HG02623 (cell line): ENCODE results near the gene SLC28A1.
"Not testable (repeated sequence)": the region's sequence is repeated elsewhere in the genome, so short reads cannot be mapped to it uniquely, and the experiment has no call there.

Source experiments
- ATAC-seq: cut with Tn5 transposase; IDR thresholded peaks from one replicate; pipeline ENCODE4 v1.9.1; 2021; ENCODE audit warnings: moderate library complexity; ENCODE audit not compliant: unreplicated experiment

Gene SLC28A1

DNA sequence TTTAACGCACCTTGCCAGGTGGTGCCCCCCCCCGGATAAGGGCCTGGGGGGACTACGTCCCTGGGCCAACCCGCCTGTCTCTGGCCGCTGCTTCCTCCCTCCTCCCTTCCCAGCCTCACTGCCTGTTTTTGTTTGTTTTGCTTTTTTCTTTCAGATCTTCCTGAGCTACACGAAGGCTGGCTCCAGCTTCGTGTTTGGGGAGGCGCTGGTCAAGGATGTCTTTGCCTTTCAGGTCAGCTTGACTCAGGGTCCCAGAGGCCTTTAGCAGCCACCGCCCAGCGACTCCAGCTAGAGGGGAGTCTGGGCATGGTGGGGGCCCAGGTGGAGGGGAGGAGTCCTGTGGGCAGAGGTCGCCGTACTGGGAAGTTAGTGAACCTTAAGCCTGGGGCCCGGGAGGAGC, 24.1 kb downstream of the SLC28A1 start:
- ATAC-seq = no peak

DNA sequence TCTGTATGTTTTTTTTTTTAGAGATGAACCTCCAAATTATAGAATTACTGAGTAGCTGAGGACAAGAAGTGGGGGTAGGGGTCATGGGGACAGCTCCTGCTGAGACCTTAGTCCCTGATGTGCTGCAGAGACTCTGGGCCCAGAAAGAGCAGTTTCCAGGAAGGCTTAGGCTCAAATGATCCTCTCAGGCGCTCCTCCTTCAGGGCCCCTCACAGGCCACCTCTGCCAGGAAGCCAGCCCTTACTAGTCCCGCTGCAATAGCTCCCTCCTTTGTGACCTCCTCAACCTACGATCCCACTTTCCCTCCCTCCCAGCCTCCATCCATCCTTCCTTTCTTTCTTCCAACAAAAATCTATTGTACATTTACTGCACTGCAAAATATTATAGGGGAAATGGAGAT, 24.6 kb downstream of the SLC28A1 start:
- ATAC-seq = no peak

GRCh38 chr15:84909782-84910181, 25.3 kb downstream of the SLC28A1 start:
- ATAC-seq = no peak

- ATAC-seq = no peak
These were observed 26.6 kb downstream of the SLC28A1 start for GRCh38 chr15:84910928-84911623.

GRCh38 chr15:84911879-84912660, 27.6 kb downstream of the SLC28A1 start:
- ATAC-seq = no peak

- ATAC-seq = no peak
These were observed 28.9 kb downstream of the SLC28A1 start for GRCh38 chr15:84913360-84913723.

DNA sequence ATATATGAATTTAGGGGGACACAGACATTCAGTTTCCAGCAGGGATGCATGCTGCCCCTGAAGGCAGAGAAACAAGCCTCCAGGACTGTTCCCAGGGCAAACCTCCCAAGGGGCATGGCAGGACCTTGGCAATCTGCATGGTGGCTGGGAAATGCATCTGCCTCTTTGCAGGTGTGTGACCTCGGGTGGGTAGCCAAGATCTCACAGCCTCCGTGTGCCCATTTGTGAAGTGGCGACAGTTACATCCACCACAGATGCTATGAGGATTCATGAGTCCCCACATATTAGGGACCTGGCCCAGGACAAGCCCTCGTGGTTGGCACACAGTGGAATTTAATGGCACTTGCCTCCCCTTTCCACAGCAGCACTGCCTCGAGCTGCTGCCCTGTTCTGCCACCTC, 29.9 kb downstream of the SLC28A1 start:
- ATAC-seq = no peak

DNA sequence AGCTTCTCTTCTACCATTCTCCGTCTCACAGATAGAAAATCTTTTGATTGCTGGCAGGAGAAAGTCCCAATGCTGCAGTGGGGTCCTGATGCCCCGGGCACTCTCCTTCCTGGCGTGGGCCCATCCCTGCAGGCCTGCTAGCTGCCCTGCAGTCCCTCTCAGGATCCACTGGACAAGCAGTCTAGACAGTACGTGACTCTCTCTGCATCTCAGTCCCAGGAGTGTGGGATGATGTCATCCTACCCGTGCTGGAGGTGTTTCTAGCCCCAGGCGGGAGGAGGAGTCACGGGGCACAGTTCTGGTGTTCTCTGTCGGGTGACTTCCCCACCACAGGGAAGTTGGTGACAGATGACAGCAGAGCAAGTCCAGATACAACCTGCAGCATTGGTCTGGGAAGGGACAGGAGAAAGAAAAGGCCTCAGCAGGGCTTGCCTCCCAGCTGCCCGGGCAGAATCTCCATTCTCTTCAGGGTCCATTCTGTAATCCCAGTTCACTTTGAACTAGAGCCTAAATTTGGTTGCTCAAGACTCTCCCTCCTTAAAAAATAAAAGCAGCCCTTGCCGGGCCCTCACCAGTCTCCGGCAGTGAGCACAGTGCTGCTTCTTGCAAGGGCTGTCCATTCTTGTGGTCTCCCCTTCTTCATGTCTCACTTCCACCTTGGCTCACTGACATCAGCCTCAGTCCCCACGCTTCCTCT, 30.6 kb downstream of the SLC28A1 start:
- peak; percentile 94 for ATAC-seq

- ATAC-seq = no peak
These were observed 31.1 kb downstream of the SLC28A1 start for GRCh38 chr15:84915606-84915958.

DNA sequence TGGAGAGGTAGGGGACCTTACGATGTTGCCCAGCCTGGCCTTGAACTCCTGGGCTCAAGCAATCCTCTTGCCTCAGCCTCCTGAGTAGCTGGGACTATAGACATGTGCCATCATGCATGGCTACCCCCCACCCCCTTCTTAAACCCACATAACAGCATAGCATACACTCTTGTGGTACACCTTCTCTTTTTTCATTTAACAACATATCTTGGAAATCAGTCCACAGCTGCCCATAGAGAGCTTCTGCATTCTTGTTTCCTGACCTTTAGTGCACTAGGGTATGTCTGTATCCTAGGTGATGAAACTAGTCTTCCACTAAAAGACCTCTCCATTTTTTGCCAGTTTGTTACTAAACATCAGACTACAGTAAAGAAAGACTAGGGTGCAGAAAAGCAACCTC, 33.0 kb downstream of the SLC28A1 start:
- ATAC-seq = no peak

DNA sequence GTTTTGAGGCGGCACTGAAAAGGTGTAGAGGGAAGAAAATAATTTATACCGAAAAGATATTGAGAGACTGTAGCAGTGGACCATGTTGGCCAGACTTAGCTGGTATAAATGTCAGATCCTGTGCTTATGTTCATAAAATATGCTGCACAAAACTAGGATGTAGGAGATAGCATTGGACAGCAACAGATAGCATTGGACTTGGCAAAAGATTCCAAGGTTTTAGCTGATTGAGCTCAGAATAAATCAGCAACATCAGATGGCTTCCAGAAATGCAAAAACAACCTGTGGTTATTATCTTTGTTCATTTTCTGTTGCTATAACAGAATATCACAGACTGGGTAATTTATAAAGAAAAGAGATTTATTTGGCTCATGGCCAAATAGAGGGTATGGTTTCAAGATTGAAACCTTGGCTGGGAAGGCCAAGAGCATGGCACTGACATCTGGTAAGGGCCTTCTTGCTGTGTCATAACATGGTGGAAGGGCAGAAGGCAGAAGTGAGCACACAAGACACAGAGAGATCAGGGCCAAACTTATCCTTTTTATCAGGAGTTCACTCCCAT, 34.7 kb downstream of the SLC28A1 start:
- ATAC-seq = no peak

GRCh38 chr15:84921121-84921520, 36.7 kb downstream of the SLC28A1 start:
- no peak for ATAC-seq

DNA sequence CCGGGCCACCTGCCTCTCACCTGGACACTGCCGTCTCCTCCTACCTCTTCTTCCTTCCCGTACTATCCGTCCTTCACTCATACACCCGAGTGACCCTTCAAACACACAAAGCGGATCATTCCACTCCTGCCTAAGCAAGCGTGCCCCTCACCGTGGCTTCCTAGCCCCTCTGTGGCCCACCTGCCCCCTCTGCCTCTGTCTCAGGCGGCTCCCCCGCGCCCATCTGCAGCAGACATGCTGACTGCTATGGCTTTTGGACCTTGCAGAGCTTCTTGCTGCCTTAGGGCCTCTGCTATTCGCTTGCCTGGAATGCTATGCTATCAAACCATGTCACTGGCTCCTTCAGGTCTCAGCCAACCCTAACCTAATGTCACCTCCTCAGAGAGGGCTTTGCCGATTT, 38.1 kb downstream of the SLC28A1 start:
- no peak for ATAC-seq

- no peak for ATAC-seq
These were observed 39.7 kb downstream of the SLC28A1 start for GRCh38 chr15:84924077-84924731.

- ATAC-seq = not testable (repeated sequence)
These were observed 40.5 kb downstream of the SLC28A1 start for GRCh38 chr15:84924821-84925569.

DNA sequence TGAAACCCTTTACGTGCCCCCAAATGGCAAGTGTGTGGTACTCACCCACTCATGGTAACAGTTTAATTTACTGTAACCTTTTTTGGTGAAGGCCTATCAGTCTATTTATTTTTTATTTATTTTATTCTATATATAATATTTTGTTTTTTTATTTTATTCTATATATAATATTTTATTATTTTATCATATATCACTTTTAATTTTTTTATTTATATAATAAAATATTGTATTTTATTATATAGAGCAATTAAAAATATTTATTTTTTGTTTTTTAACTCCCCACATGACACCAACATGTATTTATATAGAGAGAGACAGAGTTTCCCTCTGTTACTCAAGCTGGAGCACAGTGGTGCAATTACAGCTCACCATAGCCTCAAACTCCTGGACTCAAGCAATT, 41.4 kb downstream of the SLC28A1 start:
- no peak for ATAC-seq

DNA sequence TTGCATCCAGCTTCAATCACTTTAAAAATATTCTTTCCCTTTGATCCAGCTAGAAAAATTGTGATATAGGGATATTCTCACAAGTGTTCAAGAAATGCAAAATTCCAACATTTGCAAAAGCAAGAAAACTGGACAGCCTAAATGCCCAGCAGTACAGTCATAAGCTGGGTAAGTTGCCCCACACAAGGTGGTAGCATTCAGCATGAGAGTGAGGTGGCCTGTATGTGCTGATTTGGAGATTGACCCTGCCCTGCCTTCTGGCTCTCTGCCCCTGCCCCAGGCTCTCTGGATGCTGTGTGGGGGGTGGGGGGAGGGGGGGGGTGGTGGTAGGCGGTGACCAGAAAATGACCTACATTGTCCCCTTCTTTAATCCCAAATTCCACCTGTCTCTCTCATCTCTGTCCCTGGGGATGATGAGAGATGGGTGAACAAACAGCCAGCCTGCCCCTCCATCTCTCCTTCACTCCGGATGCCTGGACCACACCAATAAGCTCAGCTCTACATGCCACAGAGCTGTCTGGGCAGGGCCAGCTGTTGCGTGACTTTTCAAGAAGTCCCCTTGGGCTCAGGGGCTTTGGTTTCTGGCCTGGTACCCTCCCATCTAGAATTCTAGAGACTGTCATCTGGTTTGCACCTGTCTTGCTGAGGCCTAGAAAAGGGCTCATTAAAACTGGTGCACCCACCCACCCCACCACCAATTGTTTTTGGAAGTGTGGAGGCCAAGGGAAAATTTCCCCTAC, 42.2 kb downstream of the SLC28A1 start:
- ATAC-seq = no peak

GRCh38 chr15:84928843-84929168, 44.3 kb downstream of the SLC28A1 start:
- ATAC-seq = no peak

GRCh38 chr15:84929795-84930603, 45.5 kb downstream of the SLC28A1 start:
- no peak for ATAC-seq
